Skin epidermis (tissue), 12 donors: ENCODE measurements around the gene NUP62.
"Not testable (repeated sequence)": the region's sequence is repeated elsewhere in the genome, so short reads cannot be mapped to it uniquely, and the experiment has no call there.

Source experiments
- H3K27ac ChIP-seq, 21 experiments: fragments of 200-600 bp; sonication (generic) in 11 of 21; one replicate each; pipeline ENCODE4 v1.5.0; 2020; ENCODE audit warnings: mild to moderate bottlenecking in 3 of 21, inconsistent platforms in 2 of 21, moderate library complexity in 2 of 21
- H3K4me3 ChIP-seq, 7 experiments: fragments of 200-600 bp; sonication (generic) in 2 of 7; one replicate each; pipeline ENCODE4 v1.5.0; 2020; ENCODE audit warnings: inconsistent platforms in 2 of 7, mild to moderate bottlenecking in 2 of 7, moderate library complexity in 1 of 7

Gene NUP62, protein sequence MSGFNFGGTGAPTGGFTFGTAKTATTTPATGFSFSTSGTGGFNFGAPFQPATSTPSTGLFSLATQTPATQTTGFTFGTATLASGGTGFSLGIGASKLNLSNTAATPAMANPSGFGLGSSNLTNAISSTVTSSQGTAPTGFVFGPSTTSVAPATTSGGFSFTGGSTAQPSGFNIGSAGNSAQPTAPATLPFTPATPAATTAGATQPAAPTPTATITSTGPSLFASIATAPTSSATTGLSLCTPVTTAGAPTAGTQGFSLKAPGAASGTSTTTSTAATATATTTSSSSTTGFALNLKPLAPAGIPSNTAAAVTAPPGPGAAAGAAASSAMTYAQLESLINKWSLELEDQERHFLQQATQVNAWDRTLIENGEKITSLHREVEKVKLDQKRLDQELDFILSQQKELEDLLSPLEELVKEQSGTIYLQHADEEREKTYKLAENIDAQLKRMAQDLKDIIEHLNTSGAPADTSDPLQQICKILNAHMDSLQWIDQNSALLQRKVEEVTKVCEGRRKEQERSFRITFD

DNA sequence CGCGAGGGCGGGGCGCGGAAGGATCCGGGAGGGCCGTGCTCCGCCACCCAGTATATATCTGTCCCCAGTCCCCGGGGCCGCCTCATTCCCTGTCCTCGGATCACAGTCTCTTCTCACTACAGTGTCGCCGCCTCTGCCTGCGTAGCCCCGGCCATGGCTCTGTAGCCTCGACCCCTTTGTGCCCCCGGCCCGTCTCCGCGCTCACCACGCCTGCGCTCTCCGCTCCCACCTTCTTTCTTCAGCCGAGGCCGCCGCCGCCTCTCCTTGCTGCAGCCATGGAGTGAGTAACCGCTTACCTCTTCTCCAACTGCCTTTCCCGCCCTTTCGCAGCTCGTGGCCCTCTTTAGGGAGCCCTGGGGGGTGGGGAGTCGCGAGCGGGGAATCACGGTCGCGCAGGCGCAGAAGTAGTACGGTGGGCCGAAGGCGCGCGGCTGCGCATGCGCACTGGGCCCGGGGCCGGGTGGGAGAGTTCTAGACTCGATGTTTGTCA lies at the start of gene NUP62, which contains the start of gene ATF5:
Gene NUP62 (minus strand): TSS at position 384 of the 490 bp plus-strand sequence. CDS start 19,697 bp downstream, outside the sequence.
Gene ATF5 (plus strand): TSS at position 85 of the 490 bp plus-strand sequence. CDS start 1,646 bp downstream, outside the sequence.
- Histone ChIP-seq H3K4me3 (peak within 1 kb of the TSS; percentile 54 to 99 (median 79)), H3K27ac (peak within 1 kb of the TSS; percentile 54 to 100 (median 95))

DNA sequence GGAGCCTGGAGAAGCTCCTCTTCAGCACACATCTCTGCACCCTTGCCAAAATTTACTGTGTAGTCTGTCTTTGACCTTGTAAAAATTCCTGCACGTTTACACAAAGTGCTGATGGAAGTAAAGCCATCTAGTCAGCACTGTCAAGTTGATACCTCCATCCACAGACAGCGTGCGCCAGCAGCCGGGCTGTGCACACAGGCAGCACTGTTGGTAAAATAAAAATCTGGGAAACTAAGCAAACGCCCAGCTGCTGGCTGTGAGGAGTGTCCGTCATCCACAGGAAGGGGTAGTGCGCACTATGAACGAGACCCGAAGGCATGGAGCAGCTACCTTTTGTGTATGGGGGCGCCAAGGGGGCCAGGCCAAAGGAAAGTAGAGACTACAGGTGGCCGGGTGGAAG lies 49.0 kb upstream of the NUP62 start:
- no peak overlapping the region for H3K27ac ChIP-seq
- no peak overlapping the region for H3K4me3 ChIP-seq

DNA sequence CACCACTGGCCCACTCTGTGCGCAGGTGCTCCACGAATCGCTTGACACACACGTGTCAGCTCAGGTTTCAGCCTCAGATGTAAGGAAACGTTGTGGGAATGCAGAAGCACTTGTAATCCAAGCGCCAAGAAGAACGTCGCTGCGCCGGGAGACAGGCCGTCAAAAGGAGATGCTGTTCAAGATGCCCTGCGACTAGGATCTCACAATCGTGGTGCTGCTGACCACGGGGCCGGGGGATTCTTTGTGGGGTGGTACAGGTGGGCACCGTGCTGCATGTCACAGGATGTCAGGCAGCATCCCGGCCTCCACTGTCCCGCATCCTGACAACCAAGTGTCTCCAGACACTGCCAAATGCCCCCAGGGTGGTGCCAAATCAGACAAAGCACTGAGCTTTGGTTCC lies 48.6 kb upstream of the NUP62 start:
- Histone ChIP-seq H3K4me3 (no peak overlapping the region), H3K27ac (no peak overlapping the region)

DNA sequence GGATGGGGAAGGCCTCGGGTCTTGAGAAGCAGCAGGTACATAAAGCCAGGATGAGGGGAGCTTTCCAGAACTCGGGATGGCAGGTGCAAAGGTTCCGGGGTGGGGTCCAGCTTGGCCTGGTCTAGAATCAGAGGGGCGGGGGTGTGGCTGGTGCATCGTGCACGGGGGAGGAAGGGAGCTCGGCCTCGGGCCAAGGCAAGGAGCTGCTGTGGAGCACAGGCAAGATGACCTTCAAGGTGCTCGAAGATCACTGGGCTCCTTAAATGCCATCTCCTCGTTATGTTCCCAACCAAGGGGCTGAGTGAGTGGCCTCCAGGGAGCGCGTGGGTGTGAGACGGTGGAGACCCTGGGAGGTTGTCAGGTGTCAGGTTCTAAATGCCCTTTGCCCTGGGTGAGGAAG lies 47.8 kb upstream of the NUP62 start:
- H3K4me3 ChIP-seq = no peak overlapping the region
- H3K27ac ChIP-seq = no peak overlapping the region

DNA sequence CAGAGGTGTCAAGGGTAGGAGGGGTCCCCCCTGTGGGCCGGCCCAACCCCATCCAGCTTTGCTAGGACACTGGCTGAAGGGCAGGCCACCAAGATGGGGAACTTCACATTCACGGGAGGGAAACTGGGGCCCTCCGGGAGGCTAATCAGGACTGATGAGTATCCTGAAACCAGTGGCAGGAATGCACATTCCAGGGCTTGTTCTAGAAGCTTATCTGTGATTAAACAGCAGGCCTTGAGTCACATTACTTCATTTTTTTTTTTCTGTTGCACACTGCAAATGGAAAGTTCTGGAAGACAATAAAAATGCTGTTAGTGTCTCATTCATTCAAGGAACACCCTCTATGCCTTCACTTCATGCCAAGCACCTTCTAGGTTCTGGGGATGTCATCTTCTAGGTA lies 47.2 kb upstream of the NUP62 start:
- Histone ChIP-seq H3K4me3 (no peak overlapping the region), H3K27ac (no peak overlapping the region)

DNA sequence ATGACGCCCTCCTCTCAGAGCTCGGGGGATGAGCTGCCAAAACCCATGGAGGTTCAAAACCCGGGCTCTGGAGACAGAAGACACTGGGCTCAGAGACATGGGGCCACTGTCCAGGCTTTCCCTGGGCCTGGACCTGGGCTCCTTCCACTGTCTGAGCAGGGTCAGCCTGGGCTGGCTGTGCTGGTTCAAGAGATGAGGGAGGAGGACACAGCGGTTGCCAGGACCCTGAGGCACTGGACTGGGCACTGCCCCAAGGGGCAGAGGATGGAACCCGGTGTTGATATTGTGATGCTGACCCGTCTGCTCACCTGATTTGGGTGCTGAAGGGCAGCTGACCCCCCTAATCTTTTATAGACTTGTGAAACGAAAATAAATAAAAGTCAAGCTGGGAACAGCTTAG lies 45.7 kb upstream of the NUP62 start:
- H3K27ac ChIP-seq = no peak overlapping the region
- H3K4me3 ChIP-seq = no peak overlapping the region

DNA sequence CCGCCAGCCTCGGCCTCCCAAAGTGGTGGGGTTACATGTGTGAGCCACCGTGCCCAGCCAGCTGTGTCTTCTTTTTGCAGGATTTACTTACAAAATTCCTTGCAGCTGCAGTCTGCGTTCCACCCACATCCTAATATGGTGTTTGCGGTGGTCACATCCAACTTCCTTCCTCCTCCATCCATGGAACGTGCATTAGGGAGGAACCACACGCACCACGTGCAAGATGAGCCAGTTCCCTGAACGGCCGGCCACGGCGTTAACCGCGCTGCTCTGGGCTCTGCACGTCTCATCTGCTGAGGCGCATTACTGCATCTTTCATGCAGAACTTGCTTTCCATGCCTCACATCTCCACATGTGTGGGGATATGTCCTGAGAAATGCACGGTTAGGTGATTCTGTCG lies 44.7 kb upstream of the NUP62 start:
- Histone ChIP-seq H3K27ac (no peak overlapping the region), H3K4me3 (no peak overlapping the region)

DNA sequence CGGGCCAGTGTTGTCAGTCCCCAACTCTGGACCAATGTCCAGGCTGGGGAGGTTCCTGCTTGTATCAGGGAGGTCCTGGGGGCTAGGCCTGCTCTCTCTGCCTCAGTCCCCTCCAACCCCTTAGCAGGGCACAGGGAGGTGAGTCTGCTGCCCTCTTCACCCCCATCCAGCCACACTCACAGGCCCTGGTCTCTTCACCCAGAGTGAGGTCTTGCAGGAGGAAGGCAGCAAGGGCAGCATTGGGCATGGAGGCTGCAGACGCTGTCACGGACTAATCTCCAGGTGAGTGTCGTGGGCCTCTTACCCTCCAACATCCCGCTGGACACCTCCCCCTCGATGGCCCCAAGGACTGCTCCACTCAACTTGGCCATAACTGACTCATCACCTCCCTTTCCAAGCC lies 43.5 kb upstream of the NUP62 start:
- no peak overlapping the region for H3K27ac ChIP-seq

DNA sequence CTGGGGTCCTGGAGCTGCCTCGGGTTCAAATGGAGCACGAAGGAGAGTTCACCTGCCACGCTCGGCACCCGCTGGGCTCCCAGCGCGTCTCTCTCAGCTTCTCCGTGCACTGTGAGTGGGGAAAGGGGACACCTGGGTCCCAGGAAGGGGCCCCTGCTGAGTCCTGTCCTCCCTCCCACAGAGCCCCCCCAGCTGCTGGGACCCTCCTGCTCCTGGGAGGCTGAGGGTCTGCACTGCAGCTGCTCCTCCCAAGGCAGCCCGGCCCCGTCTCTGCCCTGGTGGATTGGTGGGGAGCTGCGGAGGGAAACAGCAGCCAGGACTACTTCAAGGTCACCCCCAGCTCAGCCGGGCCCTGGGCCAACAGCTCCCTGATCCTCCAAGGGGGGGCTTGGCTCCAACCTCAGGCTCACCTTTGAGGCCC lies 42.7 kb upstream of the NUP62 start:
- H3K4me3 ChIP-seq = no peak overlapping the region
- no peak overlapping the region for H3K27ac ChIP-seq

More for the DNA sequence above, 43.5 kb upstream of the NUP62 start:
- H3K4me3 ChIP-seq = no peak overlapping the region

DNA sequence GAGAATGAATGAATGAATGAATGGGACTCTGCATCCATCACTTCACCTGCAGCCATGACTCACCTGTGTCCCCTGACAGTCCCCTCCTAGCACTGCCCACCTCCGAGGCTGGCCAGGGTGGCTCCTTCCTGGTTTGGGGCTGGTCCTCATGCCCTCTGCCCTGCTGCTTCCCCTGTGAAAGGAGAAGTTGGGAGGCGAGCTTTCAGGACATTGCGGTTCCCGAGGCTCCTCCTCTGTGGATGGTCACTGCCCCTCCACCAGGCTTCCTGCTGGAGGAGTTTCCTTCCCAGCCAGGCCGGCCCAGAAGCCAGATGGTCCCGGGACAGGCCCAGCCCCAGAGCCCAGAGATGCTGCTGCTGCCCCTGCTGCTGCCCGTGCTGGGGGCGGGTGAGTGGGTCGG lies 40.1 kb upstream of the NUP62 start:
- H3K4me3 ChIP-seq, H3K27ac ChIP-seq: not testable (repeated sequence)

DNA sequence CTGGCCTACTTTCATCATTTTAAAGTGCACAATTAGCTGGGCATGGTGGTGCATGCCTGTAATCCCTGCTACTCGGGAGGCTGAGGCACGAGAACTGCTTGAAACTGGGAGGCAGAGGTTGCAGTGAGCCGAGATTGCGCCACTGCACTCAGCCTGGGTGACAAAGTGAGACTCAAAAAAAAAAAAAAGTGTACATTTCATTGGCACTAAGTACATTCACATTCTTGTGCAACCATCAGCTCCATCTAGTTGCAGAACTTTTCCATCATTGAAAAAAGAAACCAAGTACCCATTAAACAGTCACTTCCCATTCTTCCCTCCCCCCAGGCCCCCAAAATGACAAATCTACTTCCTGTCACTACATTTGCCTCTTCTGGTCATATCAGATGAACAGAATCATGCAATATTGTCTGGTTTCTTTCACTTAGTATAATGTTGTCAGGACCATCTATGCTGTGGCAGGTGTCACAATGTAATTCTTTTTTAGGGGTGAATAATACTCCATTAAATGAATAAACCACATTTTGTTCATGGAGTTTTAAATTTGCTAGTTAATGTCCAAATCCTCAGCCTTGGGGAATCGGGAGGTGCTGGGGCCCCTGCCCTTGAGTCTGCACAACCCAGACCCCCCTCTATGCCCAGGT lies 39.1 kb upstream of the NUP62 start:
- H3K27ac ChIP-seq = peak overlapping the region in 1 of 21 experiments; percentile 2
- H3K4me3 ChIP-seq = no peak overlapping the region

DNA sequence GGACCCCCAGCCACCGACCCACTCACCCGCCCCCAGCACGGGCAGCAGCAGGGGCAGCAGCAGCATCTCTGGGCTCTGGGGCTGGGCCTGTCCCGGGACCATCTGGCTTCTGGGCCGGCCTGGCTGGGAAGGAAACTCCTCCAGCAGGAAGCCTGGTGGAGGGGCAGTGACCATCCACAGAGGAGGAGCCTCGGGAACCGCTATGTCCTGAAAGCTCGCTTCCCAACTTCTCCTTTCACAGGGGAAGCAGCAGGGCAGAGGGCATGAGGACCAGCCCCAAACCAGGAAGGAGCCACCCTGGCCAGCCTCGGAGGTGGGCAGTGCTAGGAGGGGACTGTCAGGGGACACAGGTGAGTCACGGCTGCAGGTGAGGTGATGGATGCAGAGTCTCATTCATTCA lies 31.7 kb upstream of the NUP62 start, which contains the start of gene SIGLEC11:
Gene SIGLEC11 (minus strand): TSS at position 193 of the 400 bp plus-strand sequence. CDS start 91 bp downstream, at position 102.
- not testable (repeated sequence) for H3K27ac ChIP-seq
- peak within 1 kb of the TSS in 1 of 7 experiments; percentile 3 for H3K4me3 ChIP-seq

DNA sequence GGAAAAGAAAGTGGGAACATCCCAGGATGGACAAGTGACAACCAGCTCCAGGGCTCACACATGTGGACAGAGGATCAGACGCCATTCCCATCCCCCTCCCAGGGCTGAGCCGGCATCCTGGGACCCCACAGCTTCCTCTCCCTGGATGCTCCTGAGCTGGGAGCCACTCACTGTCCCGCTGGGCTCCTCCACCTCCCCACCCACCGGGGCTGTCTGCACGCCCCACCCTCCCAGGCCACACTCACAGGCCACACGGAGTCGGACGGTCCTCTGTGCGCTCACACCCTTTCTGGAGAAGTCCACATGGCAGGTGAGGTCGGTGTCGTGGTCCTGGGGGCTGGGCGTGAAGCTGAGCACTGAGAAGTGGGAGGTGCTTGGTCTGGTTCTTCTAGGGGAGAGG lies 30.6 kb upstream of the NUP62 start:
- H3K27ac ChIP-seq, H3K4me3 ChIP-seq: not testable (repeated sequence)

DNA sequence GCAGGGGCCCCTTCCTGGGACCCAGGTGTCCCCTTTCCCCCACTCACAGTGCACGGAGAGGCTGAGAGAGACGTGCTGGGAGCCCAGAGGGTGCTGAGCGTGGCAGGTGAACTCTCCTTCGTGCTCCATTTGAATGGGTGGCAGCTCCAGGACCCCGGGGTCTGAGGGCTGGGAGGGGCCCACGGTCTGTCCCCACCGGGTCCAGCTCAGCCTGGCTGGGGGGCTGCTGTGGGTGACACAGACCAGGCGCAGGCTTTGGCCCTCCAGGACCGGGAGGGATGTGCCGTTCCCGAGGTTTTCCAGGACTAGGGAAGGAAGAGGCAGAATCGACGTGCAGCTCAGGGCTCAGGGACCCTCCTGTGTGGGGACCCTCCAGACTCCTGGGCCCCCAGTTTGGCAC lies 29.3 kb upstream of the NUP62 start:
- not testable (repeated sequence) for H3K4me3 ChIP-seq, H3K27ac ChIP-seq

DNA sequence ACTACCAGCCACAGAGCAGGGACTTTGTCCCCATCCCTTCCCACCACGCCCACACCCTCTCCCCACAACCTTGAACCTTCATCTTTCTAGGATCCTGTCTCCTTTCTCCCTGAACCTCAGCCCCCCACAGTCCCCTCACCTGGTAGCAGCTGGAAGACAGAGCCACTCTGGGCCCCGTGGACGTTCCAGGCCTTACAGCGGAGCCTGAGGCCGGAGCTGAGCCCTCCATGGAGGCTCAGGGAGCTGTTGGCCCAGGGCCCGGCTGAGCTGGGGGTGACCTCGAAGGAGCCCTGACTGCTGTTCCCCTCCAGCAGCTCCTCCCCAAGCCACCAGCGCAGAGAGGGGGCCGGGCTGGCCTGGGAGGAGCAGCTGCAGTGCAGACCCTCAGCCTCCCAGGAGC lies 28.8 kb upstream of the NUP62 start:
- H3K27ac ChIP-seq, H3K4me3 ChIP-seq: not testable (repeated sequence)

DNA sequence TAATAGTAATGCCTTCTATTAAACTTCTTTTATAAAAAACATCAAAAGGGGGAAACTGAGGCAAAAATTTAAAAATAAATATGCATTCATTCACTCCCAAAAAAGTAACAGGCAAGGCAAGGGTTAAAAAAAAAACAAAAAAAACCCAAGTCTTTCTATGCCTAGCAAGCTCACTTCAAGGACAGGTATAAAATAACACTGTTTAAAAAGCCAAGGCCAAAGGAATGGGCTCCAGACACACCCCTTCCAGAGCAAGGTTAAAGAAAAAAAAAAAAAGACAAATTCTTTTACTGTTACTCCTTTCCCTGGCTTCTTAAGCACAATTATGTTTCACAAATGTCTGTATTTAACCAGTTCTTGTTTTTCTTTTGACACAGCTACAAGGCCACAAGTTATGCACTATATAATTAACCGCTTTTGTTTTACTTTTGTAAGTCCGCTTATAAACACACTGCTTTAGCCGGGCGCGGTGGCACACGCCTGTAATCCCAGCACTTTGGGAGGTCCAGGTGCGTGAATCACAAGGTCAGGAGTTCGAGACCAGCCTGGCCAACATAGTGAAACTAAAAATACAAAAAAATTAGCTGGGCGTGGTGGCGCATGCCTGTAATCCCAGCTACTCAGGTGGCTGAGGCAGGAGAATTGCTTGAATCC lies 28.1 kb upstream of the NUP62 start:
- H3K27ac ChIP-seq = no peak overlapping the region

DNA sequence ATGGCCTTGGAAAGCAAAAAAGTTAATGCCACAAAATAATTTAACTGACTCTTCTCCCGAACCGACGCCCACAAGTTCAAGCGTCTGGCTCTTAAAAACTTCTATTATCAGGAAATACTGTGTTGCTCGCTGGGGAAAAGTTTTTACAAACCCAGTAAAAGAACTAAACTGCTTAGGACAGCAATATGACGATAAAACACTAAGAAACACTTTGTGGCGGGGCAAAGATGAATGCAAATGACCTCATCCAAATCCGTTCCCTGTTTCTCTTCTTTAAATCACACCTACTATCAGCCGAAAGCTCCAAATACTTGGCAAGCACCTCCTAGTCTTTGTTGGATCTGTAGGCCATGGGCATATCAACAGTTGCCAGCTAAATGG lies 26.8 kb upstream of the NUP62 start:
- Histone ChIP-seq H3K27ac (no peak overlapping the region), H3K4me3 (no peak overlapping the region)

More for the DNA sequence above, 28.1 kb upstream of the NUP62 start:
- no peak overlapping the region for H3K4me3 ChIP-seq

DNA sequence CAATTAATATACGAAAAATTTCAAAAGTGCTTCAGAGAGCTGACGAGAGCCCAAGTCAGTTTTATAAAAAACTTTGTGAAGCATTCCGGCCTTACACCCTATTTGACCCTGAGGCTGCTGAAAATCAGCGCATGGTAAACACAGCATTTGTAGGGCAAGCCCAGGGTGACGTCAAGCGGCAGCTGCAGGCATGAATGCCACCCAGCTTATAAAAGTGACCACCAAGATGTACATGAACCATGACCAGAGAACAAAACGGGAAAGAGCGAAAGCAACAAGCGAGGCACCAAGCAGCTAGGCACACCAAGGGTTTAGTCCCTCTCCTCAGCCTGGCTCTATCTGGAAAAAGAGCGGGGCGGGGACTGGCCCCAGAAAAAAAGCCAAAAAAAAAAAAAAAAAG lies 25.6 kb upstream of the NUP62 start:
- Histone ChIP-seq H3K4me3 (no peak overlapping the region), H3K27ac (no peak overlapping the region)

DNA sequence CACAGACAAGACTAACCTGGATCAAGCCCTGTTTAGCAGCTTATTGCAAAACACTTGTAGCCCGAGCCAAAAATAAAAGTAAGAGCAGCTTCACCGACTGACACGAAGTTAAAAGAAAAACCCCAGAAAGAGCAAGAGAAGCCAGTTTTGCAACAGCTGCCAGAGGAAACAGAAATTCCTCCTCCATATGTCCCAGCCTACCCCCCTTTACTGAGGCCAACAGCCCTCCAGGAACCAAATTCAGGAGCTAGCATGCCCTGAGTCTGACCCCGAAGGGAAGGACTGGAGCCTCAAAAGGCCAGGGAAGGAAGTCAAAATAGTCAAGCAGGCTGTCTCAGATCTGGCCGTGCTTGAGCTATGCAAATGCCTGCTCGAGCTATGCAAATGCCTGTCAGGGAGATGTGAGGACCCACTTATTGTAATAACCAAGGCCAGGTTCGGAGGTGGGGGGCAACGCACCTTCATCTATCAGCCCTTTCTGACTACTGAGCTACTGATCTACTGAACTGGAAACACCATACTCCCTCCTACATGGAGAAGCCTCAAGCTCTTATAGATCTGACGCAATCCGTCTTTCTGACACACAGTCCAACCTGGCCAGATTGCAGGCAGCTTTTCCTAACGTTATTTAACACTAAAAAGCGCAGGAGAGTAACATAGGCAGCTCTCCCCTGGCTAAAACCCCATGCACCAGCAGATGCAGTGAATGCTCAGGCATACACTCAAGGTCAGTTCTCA lies 25.0 kb upstream of the NUP62 start:
- no peak overlapping the region for H3K4me3 ChIP-seq
- H3K27ac ChIP-seq = peak overlapping the region in 1 of 21 experiments; percentile 24
